Activated CD8-positive, alpha-beta memory T cell treated with anti-CD3 and anti-CD28 coated beads for 24 hours (primary cell): ENCODE measurements around the gene CRYGS.
A peak's percentile ranks its signal among the peaks of the same experiment; 100 is the strongest.
"Not testable (repeated sequence)": the region's sequence is repeated elsewhere in the genome, so short reads cannot be mapped to it uniquely, and the experiment has no call there.

Experiments
- DNase-seq: peaks from one replicate; pipeline ENCODE4 v3.0.0-alpha.2; 2020

Gene CRYGS

DNA sequence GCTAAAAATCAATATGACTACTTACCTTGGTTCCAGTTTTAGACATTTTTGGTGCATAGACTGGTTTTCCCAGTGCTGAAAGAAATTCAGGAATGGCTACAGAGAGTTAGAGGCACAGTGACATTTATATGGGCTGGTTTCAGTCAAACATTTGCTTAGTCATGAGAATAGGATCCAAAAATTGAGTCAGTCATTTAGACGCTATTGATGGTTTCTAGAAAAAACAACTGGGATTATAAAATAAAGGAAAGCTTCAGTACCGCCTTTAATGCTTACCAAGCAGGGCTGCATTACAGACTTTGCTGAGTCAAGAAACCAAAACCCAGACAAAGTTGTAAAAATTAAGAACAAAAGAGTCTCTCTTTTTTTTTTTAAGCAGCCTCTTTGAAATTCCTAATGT is at the start of gene CRYGS:
CRYGS (minus strand) TSS at position 100 of the 400 bp plus-strand sequence; CDS start at position 46, 54 bp downstream.
- DNase-seq, result no peak

DNA sequence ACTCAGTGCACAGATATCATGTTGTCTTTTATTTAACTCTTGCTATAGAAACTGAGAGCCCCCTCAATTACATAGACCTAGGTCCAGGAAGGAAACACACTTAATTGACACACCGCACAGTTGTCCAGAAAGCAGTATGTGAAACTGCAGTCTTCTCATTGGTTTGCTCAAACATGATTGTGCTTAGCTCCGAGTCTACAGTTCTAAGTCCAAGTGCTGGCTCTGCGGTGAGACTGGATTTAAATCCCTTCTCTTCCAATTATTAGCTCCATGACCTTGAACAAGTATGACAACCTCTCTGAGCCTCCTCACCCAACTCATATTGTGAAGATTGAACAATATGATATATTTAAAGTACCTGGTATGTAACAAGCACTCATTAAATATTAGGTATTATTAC is 49.7 kb upstream of the CRYGS start:
- no peak for DNase-seq

DNA sequence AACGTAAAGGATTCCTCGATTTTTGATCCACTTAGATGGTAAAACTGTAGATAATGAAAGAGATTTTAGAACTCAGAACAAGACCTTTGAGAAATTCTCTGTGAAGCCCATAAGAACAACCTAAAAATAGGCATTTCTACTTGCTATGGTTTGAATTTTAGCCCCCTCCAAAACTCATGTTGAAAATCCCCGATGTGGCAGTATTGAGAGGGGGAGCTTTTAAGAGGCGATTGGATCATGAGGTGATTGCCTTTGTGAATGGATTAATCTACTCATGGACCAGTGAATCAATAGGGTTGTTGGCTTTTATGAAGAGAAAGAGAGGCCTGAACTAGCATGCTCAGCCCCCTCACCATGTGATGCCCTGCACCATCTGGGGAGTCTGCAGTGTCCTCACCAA is 48.5 kb upstream of the CRYGS start:
- no peak for DNase-seq

DNA sequence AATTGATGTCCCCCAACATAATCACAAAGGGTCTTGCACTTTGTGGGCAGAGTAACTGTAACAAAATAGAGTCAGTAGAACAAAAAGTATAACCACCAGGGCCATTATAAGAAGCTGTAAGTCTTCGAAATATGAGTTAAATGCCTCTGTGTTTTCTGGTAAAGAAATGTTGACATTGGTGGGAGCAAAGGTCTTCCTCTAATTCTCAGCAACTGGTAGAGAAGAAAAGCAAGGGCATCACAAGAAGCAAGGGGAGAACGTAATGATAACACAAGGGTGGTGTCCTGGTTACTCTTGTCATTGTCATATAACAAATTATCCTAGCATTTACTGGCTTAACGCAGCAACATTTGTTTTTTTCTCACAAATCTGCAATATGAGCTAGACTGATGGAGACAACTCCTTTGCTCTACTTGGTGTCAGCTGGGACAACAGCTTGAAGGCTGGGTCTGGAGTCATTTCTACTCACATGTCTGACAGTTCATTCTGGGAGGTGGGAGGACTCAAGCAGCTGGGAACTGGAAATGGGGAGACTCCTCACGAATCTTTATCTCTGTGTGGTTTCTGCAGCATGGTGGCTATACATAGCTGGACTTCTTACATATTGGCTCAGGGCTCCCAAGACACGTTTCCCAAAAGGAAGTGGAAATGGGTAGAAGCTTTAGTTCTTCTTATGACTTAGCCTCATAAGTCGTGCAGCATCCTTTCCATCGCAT is 46.6 kb upstream of the CRYGS start:
- DNase-seq, result no peak

DNA sequence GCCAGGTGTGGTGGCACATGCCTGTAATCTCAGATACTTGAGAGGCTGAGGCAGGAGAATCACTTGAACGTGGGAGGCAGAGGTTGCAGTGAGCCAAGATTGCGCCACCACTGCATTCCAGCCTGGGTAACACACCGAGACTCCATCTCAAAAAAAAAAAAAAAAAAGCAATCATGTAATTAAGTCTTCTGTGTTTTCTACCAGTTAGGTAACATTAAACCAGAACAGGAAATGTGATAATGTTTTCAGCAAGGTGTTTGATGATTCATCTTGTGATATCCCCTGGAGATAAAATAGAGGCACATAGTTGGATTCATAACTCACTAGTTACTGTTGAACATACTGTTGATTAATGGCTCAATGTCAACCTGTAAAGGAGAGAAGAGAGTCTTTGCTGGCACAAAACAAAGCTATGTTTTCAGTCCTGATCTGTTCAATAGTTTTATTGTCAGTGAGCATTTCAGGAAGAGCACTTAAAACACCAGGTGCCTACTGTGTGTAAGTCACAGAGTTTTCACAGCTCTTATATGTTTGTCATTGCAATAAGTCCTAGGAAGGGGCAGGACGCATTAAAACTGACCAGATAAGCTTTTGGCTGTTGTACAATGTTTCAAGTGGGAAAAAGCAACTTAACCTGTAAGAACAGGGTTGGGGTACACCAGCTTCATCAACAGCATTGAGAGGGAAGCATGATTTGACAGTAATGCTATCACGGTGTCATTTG is 45.8 kb upstream of the CRYGS start:
- no peak for DNase-seq

DNA sequence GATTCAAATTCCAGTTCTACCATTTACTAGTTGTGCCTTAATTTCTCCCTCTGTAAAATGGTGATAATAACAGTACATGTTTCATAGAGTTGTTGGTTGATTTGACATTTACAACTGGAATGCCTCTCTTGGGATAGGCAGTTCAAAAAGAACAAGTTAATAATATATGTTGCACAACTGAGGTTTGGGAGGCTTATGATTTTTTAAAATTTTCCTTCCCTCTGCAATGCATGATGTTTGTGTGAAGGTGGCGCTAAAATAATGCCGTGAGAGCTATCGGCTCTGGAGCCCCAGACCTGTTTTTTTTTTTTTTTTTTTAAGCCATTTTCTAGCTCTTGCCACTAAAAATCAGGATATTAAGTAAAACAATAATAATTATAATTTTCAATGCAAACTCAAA is 44.9 kb upstream of the CRYGS start:
- DNase-seq, result no peak

DNA sequence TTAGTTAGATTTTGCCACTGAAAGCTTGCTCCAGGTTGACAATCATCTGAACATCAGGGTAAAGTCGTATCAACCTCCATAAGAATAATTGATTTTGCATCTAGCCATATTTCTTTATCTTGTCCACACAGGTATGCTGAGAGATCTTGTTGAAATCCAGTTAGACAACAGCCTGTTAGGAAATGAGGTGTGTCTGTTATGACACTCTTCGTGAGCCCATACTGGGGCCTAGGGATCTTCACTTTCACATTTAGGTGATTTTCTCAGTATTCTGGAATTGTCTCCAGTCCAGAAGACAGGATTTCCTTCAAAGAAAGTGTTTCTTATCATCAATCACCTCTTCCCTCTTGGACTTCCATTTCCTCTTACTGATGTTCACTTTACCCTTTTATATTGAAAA is 44.5 kb upstream of the CRYGS start:
- DNase-seq, result no peak

DNA sequence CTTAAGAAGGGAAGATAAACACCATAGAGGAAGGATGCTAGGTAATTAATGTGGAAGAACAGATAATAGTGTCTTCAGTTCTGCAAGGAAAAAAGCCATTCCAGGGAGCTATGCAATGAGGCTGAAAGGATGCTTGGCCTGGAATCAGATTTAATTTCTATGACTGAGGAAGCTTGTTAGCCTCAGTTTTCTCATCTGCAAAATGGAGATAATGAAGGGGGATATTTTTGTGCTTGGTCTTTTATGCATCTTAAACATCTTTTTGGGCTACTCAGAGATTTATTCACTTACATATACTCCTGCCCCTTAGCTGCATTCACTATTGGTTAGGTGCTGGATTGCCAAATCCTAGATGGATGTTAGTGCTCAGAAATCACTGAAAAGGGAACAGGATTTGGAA is 43.0 kb upstream of the CRYGS start:
- no peak for DNase-seq

DNA sequence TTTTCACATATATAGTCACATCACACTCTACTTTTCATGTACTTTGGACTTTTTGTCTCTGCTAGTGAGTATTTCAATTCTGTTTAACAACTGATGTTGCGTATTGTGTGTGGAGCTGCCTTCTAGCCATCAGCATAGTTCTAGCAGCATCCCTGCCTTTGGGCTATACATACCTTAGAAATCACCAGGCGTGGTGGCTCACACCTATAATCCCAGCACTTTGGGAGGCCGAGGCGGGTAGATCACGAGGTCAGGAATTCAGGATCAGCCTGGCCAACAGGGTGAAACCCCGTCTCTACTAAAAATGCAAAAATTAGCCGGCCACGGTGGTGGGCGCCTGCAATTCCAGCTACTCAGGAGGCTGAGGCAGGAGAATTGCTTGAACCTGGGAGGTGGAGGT is 42.1 kb upstream of the CRYGS start:
- not testable (repeated sequence) for DNase-seq

DNA sequence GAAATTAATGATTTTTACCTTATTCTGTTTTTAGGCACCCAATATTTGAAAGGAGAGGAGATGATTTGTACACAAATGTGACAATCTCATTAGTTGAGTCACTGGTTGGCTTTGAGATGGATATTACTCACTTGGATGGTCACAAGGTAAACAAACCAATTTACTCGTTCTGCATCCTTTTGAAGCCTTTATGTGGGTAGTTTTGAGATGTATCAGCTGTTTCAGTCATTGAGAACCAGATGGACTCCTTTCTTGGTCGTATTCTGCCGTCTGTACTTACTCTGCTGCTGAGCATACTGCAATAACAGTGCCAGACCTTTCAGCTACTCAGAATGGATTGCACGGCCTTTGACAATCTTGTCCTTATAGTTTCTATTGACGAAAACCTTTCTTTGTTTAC is 39.7 kb upstream of the CRYGS start:
- no peak for DNase-seq

DNA sequence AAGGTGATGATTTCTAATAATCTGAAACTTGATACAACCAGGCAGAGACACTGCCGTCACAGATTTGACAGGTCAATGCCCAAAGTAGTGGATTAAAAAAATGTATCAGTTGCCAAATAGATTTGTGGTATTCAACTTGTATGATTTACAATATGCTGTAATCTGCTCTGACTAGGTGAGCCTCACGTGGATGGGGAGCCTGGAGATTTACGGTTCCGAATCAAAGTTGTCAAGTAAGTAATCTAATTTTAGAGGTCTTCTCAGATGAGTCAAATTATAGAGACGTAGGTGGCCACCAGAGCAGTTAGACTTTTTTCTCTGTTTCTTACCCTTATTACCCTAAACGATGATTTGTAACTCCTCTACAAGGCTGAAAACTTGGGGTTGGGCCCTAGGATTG is 38.4 kb upstream of the CRYGS start:
- no peak for DNase-seq

DNA sequence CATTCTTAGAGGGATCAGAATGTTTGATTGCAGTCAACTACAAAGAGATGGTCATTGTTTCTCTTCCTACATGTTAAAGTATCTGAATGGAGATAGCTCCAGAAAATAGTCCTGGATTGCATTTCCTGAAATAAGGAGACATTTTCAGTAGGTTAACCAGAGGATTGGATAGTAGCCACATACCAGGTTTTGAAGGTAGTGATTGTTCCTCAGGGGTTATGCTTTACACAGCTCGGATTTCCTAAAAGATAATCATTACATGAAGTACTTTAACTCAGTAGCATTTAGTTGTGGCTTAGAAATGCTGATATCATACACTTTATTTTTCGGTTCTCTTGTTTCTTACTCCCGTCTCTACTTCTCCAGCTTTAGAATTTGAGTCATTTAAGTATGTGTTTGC is 36.6 kb upstream of the CRYGS start:
- DNase-seq, result no peak

DNA sequence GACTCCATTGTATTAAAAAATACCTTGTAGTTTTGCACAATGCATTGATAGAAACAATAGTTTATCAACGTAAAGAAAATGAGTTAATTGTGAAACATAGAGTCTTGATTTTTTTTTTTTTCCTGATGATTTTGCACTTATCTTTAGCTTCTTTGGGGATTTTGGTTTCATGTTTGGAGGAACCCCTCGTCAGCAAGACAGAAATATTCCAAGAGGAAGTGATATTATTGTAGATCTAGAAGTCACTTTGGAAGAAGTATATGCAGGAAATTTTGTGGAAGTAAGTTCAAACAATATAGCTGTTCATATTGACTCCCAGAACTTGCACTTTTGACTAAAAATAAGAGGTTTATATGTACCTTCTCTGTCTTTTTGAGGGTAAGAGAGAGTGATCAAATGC is 33.3 kb upstream of the CRYGS start:
- no peak for DNase-seq

DNA sequence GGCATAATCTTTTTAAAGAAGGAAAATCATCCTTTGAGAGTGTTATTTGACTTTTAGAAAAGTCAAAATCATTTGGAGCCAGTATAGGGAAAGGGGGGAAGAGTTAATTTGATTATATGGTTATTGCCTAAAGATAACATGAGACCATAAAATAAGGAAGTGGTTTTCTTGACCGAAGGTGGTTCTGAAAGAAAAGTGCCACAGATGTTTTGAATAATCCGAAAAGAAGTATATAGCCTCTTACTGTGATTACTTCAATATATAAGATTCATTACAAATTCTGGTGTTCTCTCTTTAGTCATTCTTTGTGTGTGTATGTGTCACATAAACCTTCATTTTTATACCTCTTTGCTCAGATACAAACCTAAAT is 27.4 kb upstream of the CRYGS start:
- no peak for DNase-seq

DNA sequence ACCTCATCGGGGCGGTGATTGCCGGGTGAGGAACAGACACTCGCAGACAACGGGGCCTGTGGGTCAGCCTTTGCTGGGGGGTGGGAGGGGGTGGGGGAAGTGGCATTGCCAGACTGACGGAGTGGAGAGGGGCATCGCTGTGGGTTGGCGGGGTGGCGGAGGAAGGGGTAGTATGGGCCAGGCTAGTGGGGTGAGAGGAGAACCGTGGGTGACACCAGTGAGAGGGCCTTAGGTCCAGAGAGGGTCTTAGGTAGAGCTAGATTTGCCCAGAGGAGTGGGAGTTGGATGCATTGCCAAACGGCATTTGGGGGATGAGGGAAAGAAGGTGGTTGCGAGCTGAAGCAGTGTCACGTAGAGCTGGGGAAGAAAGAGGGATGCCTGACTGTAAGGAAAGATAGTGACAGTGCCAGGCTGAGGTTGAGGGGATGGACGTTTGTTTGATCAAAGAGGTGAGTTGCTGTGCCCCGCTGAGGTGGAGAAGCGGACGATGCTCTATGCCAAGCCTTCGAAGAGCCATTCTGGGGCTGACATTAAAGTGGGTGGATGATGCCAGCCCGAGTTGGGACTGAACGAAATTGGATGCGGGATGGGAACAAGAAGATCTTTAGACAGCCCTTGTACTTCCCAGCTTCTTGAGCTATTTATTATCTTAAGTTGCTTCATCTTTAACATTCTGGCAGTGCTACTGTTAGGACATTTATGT is 26.9 kb upstream of the CRYGS start:
- no peak for DNase-seq

DNA sequence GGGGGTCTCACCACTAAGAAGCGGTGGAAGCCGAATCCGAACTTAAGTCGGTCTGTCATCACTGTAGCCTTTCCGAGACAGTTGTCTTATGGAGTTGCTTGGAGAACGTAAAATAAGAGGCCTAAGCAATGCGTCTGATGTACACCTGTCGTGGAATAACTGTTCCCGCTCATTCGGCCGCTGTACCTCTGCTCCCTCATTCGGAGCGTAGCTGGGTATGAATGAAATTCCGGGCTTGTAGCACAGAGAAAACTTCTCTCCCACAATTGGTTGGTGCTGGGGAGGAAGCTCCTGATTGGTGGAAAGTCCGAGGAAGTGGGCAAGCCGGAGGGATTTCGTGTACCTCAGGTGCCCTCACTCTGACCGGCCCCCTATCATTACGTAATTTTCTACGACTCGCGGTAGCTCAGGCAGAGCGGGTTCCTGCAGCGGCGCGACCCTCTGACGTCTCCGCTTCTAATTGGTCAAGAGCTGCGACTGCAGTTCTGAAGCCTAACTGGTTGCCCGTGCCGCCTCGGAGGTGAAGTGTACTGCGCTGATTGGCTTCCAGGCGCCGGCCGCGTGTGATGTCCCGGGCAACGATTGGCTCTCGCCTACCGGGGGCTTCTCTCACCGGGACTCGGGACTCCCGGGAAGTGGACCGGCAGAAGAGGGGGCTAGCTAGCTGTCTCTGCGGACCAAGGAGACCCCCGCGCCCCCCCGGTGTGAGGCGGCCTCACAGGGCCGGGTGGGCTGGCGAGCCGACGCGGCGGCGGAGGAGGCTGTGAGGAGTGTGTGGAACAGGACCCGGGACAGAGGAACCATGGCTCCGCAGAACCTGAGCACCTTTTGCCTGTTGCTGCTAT is 26.1 kb upstream of the CRYGS start, which contains the start of gene DNAJB11:
DNAJB11 (plus strand) TSS at position 625 of the 845 bp plus-strand sequence; CDS start at position 803, 178 bp downstream.
- peak; percentile 95 for DNase-seq

DNA sequence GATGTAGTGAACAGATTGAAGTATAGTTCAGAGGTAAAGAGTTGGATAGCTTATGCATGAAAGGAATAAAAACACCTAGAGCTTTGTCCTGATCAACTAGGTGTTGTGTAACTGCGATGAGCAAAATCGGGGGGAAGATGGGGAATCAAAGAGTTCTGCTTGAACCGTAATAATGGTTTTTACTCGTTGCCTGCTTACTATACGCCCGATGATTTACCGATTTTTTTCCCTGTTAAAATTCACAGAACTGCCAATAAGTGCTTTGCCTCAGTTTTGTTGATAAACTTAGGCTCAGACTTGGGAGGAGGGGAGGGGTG is 25.6 kb upstream of the CRYGS start:
- DNase-seq, result no peak

DNA sequence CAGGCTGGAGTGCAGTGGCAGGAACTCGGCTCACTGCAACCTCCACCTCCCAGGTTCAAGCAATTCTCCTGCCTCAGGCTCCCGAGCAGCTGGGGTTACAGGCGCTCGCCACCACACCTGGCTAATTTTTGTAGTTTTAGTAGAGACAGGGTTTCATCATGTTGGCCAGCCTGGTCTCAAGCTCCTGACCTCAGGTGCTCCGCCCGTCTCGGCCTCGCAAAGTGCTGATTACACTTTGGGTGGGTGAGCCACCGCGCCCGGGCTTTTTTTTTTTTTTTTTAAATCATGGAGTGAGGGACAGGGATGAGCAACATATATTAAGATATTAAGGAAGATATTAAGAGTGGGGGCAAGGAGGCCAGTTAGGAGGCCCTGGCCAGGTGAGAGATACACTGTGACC is 25.2 kb upstream of the CRYGS start:
- DNase-seq, result not testable (repeated sequence)

DNA sequence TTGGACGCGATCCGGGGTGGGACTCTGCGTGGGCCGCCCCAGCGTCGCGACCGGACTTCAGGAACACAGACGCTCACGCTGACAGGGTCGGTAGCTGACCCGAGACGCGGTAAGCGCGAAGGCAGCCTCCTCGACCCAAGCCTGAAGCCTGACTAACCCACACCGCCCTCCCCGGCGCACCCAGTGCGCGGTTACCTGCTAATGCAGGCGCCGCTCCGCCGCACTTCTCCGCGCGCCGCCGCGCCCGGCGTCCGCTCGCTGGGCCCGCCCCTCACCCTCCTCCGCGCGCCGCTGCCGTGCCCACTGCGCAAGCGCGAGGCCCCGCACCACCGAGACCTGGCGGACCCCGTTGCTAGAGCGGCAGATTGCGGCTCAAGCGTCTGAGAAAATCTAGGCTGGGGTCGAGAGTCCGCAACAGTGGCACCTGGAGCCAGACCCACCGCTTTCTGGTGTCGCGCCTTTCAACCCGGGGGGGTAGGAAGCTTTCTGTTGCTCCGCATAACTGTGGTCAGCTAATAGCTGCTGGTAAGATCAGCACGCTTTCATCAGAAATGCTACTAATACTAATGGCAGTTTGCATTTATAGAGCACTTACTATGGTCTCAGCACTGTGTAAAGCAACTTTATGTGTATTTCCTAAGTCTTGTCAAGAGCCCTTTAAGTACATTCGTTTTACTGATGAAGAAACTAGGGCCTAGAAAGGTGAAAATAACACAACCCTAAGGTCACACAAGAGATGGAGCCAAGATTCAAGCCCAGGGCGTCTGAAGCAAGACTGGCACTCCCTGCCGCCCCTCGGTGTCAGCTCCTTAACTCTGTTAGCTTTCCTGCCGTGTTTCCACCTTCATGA is 23.1 kb upstream of the CRYGS start, which contains the start of gene TBCCD1:
TBCCD1 (minus strand) TSS at position 268 of the 850 bp plus-strand sequence. CDS start 3,010 bp downstream, outside the sequence.
- peak; percentile 100 for DNase-seq

DNA sequence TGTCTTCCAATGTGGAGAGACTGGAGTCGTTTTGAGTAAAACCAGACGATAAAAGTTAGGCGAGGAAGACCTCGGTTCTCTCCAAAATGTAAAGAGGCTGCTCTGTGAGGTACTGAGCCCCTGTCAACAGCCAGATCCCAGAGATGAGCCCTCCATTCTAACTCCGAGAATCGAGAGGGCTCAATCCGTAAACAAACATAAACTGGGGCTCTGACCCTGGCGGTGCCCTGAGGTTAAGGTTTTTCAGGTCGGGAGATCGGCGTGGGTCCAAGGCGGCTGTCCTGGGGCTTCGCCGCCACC is 22.5 kb upstream of the CRYGS start:
- DNase-seq, result no peak

DNA sequence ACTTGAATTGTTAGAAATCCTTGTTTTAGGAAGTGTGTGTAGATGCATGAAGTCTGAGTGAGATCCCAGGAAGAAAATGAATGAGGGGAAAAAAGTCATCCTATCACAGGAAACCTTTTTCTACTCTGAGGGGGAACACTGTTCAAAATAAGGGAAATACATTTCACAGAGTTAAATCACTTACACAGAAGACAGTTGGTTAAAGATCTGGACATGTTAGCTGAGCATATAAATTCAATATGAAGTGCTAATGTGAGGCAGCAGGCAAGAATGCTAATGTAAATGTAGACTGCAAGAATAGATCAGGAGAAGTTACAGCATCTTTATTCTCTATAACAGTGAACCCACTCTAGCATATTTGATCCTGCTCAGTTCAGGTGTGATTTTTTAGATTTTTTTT is 20.4 kb upstream of the CRYGS start:
- DNase-seq, result no peak

DNA sequence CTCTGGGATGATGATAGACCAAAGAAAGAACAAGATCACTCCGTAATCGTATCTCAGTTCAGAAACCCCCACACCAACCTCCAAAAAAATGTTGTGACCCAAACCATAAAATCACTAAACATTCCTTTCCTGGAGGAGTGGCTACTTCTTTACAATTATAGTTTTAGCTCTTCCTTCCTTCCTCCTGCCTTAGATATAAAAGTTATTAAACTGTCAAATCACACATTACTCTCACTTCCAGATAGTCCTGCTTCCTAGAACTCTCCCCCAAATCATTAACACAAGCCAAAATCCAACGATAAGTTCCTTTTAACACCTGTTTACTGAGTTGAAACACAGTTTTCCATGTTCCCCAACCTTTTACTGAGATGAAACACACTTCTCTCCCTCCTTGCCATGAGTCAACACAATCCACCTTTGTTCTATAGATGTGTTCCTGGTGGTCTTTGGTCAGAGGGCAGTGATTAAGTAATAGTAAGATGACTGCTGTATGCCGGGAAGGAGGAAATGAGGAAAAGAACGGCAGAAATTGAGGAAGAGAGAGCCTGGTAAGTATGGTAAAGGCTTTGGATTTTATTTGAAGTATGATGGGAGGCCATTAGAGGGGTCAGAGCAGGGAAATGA is 8.3 kb upstream of the CRYGS start:
- DNase-seq, result no peak
